ENCODE results near the gene C1orf122. TPM values are rescaled to one million over a fixed set of nuclear protein-coding genes. Genes with fewer than 3 reads are reported as not detected.

Gene C1orf122
- total RNA-seq, 1 donor from 2014 or later = 26.4 TPM

DNA sequence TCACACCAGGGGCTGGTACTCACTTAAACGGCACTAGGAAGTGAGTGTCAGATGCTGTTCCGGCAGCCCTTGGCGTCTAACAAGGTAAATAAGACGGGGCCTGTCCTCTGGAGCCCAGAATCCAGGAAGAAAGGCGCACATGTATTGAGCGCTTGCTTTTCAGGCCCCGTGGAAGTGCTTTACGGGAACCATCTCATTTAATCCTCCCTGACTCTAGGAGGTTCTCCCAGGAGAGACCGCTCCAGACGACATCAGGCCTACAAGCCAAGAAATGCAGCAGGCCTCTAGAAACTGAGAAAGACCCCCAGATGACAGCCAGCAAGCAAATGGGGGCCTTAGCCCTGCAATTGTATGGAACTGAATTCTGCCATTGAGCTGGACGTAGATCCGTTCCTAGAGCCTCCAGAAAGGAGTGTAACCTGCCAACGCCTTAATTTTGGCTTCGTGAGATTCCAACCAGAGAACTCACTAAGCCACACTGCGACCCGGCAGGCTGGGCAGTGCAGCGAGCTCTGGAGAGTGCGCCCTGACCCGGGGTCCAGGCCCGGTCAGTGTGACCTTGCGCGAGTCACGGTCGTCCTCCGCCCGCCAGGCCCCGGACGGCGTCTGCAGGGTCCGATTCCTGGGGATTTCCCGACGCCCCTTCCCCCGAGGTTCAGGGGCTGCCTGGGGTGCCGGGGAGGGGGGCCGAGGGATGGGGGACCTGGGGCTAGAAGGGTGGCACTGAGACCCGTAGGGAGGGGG lies 14.5 kb upstream of the C1orf122 start:
- H3K4me3 Mint-ChIP-seq = peak overlapping the region; percentile 9
- H3K9me3 Mint-ChIP-seq = no peaks in the 10 kb centered on the region
- no peak overlapping the region for H3K27ac Mint-ChIP-seq
- H3K36me3 Mint-ChIP-seq (ENCODE audit: low read depth) = no peaks in the 10 kb centered on the region
- intact Hi-C loops (cut with micrococcal nuclease) = no loop called here
- DNase-seq = no peak
- H3K27me3 Mint-ChIP-seq = peaks cover 40% of the 10 kb centered on the region
- peaks cover 12% of the 10 kb centered on the region for H3K4me1 Mint-ChIP-seq

DNA sequence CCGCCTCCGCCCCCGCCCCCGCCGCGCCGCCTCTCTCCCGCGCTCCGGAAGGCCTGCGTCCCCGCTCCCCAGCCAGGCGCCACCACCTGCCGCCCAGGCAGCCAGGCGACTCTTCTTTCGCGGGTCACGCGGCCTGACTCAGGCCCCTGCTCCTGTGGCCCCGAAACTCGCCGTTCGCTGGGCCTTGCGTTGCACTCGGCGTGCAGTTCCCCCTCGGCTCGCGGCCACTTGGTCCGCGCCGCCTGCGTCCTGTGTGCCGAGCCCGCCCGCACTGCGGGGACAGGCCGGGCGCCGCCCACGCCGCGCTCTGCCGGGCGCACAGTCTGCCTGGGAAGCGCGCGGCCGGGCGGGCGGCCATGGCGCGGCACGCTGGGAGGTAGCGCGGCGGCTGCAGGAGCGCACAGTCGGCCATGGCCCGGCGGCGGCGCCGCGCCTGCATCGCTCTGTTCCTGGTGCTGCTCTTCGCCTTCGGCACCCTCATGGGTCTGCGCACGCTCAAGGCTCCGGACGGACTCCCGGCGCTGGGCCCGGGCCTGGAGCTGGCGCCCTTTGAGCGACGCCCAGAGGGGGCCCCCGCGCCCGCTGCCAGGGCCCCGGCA lies 13.7 kb upstream of the C1orf122 start, which contains the start of gene MANEAL:
TSS of gene MANEAL (plus strand) at position 75 of the 599 bp plus-strand sequence. CDS start at position 411, 336 bp downstream.
- Mint-ChIP-seq H3K36me3 (ENCODE audit: low read depth) (peaks cover under 1% of the 10 kb centered on the region), H3K27me3 (peaks cover 34% of the 10 kb centered on the region), H3K4me1 (peaks cover 14% of the 10 kb centered on the region), H3K4me3 (peak within 1 kb of the TSS; percentile 76), H3K27ac (no peak within 1 kb of the TSS), H3K9me3 (no peaks in the 10 kb centered on the region)
- intact Hi-C loops (cut with micrococcal nuclease) = no loop called here
- peak; percentile 80 for DNase-seq

DNA sequence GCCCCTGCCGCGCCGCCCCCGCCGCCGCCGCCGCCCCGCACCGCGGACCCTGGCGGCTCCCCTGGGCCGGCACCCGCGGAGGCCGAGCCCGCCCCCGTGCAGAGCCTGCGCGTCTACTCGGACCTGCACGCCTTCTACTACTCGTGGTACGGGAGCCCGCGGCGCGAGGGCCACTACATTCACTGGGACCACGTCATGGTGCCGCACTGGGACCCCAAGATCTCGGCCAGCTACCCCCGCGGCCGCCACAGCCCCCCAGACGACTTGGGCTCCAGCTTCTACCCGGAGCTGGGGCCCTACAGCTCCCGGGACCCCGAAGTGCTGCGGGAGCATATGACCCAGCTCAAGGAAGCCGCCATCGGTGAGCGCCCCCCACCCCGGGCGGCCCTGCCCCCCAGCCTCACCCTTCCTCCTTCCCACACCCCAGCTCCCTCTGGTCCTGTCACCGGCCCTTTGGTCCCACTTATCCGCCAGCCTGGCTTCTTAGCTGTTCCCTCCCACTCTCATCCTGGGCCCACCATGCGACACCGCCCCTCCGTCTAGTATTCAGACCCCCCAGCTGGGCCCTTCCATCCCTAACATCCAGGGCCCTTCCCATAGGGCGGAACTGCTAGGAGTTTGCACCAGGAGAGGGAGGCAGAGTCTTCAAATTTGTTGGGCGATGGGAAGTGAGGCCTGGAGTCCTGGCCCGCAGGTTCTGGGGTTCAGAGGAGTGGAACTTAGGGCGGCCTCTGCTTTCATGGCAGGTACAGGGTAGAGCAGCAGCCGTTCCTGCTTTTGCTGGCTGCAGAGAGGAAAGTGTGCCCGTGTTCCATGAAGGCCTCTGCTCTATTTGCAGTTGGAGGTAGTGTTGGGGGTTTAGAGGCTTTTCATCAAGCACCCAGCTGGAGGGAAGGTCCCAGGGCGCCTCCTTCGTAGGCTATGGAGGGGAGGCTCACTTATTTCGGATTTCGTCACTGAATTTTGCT lies 12.9 kb upstream of the C1orf122 start:
- Mint-ChIP-seq H3K27me3 (peaks cover 34% of the 10 kb centered on the region), H3K27ac (no peak overlapping the region), H3K9me3 (no peaks in the 10 kb centered on the region), H3K4me1 (peaks cover 14% of the 10 kb centered on the region), H3K4me3 (peak overlapping the region; percentile 76), H3K36me3 (ENCODE audit: low read depth) (peaks cover 8% of the 10 kb centered on the region)
- no peak for DNase-seq
- intact Hi-C loops (cut with micrococcal nuclease) = loop anchor here (1.0 kb wide), 1 partner anchor 14 kb away; the partner anchor contains the start of gene YRDC

- Mint-ChIP-seq H3K27me3 (peaks cover 32% of the 10 kb centered on the region), H3K4me3 (peak overlapping the region; percentile 76), H3K9me3 (no peaks in the 10 kb centered on the region), H3K4me1 (peaks cover 14% of the 10 kb centered on the region), H3K27ac (no peak overlapping the region), H3K36me3 (ENCODE audit: low read depth) (peaks cover 11% of the 10 kb centered on the region)
- intact Hi-C loops (cut with micrococcal nuclease) = loop anchor here (1.0 kb wide), 1 partner anchor 13 kb away; the partner anchor contains the start of gene YRDC
- peak; percentile 90 for DNase-seq
Measured at GRCh38 chr1:37795340-37796125, 12.1 kb upstream of the C1orf122 start.

DNA sequence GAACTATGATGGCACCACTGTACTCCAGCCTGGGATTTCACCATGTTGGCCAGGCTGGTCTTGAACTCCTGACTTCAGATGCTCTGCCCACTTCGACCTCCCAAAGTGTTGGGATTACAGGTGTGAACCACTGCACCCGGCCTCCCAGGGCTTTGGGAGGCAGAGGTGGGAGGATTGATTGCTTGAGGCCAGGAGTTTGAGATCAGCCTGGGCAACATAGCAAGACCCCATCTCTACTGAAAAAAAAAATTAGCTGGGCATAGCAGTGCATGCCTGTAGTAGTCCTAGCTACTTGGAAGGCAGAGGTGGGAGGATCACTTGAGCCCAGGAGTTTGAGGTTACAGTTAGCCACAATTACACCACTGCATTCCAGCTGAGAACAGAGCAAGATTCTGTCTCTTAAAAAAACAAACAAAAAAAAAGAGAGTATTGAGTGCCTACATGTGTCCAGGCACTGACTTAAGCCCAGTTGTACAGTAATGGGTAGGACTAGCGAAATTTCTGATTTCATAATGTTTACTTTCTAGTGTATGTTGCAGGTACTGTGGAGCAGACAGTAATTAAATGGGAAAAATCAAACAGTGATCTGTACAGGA lies 9.7 kb upstream of the C1orf122 start:
- H3K9me3 Mint-ChIP-seq = no peaks in the 10 kb centered on the region
- H3K4me3 Mint-ChIP-seq = no peak overlapping the region
- intact Hi-C loops (cut with micrococcal nuclease) = no loop called here
- H3K36me3 Mint-ChIP-seq (ENCODE audit: low read depth) = peaks cover 25% of the 10 kb centered on the region
- H3K4me1 Mint-ChIP-seq = peaks cover 14% of the 10 kb centered on the region
- no peak overlapping the region for H3K27ac Mint-ChIP-seq
- no peak for DNase-seq
- H3K27me3 Mint-ChIP-seq = peaks cover 13% of the 10 kb centered on the region

DNA sequence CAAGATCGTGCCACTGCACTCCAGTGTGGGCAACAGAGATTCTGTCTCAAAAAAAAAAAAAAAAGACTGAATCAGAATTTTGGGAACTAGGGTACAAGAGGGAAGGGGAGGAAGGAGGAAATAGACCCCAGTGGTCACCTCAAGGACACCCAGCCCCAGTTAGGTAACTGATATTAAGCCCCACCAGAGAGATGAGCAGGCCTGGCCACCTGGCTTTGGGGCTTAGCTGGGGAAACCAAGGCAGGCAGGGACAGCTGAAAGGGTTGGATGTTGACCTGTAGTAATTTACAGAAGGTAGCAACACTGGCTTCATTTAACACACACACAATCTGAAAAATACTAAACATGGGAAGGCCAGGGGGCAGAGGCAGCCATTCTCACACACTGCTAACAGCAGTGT lies 5.2 kb upstream of the C1orf122 start:
- H3K36me3 Mint-ChIP-seq (ENCODE audit: low read depth) = peaks cover 60% of the 10 kb centered on the region
- no peak for DNase-seq
- H3K4me3 Mint-ChIP-seq = no peak overlapping the region
- intact Hi-C loops (cut with micrococcal nuclease) = no loop called here
- H3K9me3 Mint-ChIP-seq = no peaks in the 10 kb centered on the region
- peaks cover 15% of the 10 kb centered on the region for H3K4me1 Mint-ChIP-seq
- H3K27me3 Mint-ChIP-seq = no peaks in the 10 kb centered on the region
- H3K27ac Mint-ChIP-seq = no peak overlapping the region

DNA sequence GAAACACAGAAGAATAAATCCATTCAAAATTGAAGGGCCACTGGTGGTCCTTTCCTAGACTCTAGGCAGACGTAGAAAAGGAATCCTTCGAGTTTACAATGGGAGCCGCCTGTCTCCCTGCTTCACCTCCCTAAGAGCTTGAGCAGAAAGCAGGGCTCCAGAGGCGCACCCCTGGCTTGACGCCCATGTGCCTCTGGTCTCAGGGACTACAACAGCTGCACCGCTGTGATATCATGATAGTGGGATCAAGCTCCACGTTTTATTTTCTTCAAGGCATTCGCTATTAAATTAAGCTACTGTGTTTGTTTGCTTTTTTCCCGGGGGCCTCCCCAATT lies 403 bp upstream of the C1orf122 start:
- DNase-seq = no peak
- peak overlapping the region; percentile 98 for H3K4me3 Mint-ChIP-seq
- no peaks in the 10 kb centered on the region for H3K27me3 Mint-ChIP-seq
- no peaks in the 10 kb centered on the region for H3K9me3 Mint-ChIP-seq
- intact Hi-C loops (cut with micrococcal nuclease) = loop anchor here (5.0 kb wide), 1 partner anchor 330 kb away; no protein-coding TSS in a partner anchor
- peaks cover 31% of the 10 kb centered on the region for H3K4me1 Mint-ChIP-seq
- peak overlapping the region; percentile 81 for H3K27ac Mint-ChIP-seq
- peaks cover 54% of the 10 kb centered on the region for H3K36me3 Mint-ChIP-seq (ENCODE audit: low read depth)

GRCh38 chr1:37808369-37809319 lies 1.1 kb downstream of the C1orf122 start:
- intact Hi-C loops (cut with micrococcal nuclease) = loop anchor here (1.0 to 5.0 kb wide), 5 partner anchors 13 to 331 kb away; partner anchors contain the start of gene CDCA8
- H3K4me3 Mint-ChIP-seq = peak overlapping the region; percentile 98
- DNase-seq = peak; percentile 87
- H3K4me1 Mint-ChIP-seq = peaks cover 31% of the 10 kb centered on the region
- H3K36me3 Mint-ChIP-seq (ENCODE audit: low read depth) = peaks cover 45% of the 10 kb centered on the region
- H3K9me3 Mint-ChIP-seq = no peaks in the 10 kb centered on the region
- no peaks in the 10 kb centered on the region for H3K27me3 Mint-ChIP-seq
- peak overlapping the region; percentile 98 for H3K27ac Mint-ChIP-seq

GRCh38 chr1:37809942-37810341 lies 2.4 kb downstream of the C1orf122 start:
- Mint-ChIP-seq H3K36me3 (ENCODE audit: low read depth) (peaks cover 42% of the 10 kb centered on the region), H3K4me1 (peaks cover 29% of the 10 kb centered on the region), H3K4me3 (no peak overlapping the region), H3K9me3 (no peaks in the 10 kb centered on the region), H3K27ac (no peak overlapping the region), H3K27me3 (no peaks in the 10 kb centered on the region)
- DNase-seq = no peak
- intact Hi-C loops (cut with micrococcal nuclease) = loop anchor here (5.0 kb wide), 2 partner anchors 122 to 333 kb away; no protein-coding TSS in a partner anchor

DNA sequence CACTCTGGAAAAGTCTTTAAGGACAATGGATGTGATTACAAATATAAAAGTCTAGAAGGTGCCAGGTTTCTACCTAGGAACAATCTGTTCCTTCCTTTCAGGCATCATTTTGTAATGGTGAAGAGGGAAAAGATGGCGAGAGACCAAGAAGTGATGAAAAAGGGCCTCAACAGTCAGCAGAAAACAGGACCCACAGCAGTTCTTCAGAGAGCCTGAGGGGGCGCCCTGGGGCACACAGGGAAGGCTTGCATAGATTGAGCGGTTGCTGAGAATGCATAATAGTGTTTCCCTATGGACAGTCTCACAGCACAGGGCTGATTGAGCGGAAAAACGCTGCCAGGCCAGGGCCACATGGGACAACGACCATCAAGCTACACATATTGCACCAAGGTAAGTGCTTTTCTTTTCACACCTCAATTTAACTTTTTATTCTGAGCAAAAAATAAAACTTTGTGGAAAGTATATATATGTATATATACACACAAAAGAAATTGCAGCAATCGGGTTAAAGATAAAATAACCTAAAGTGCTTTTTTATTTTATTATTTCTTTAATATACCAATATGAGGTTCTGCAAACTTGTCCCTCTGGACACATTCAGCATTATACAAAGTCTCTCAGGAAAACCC lies 3.6 kb downstream of the C1orf122 start:
- Mint-ChIP-seq H3K27ac (peak overlapping the region; percentile 34), H3K4me1 (peaks cover 27% of the 10 kb centered on the region), H3K27me3 (no peaks in the 10 kb centered on the region), H3K9me3 (no peaks in the 10 kb centered on the region), H3K4me3 (peak overlapping the region; percentile 12), H3K36me3 (ENCODE audit: low read depth) (peaks cover 37% of the 10 kb centered on the region)
- peak; percentile 91 for DNase-seq
- intact Hi-C loops (cut with micrococcal nuclease) = loop anchor here (5.0 kb wide), 1 partner anchor 121 kb away; no protein-coding TSS in a partner anchor

DNA sequence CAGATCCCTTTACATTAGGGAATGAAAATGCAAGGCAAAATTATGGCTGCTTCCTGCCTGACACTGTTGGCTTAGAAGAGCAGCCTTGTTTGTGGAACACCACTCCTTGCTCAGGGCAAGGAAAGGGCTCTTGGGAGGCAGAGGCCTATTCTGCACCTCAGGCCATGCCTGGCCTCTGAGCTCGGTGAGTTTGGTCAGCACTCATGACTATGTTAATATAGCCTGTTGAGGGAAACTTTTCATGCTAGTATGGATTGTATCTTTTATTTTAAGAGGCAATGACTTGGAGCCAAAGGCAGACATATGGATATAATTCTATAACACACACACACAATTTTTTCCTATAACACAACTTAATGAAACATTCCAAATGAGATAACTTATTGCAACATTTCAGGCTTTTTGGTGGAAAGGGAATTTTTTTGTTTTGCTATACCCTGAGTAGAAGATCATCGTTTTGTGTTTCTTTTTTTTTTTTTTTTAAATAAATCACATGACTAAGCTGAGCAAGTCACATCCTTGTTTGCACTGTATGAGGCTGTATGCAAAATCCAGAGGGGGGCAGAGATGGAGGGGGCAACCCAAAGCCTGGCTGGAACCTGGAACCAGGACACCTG lies 6.0 kb downstream of the C1orf122 start:
- Mint-ChIP-seq H3K27ac (peak overlapping the region; percentile 11), H3K36me3 (ENCODE audit: low read depth) (peaks cover 24% of the 10 kb centered on the region), H3K4me1 (peaks cover 18% of the 10 kb centered on the region), H3K4me3 (no peak overlapping the region), H3K9me3 (no peaks in the 10 kb centered on the region), H3K27me3 (no peaks in the 10 kb centered on the region)
- no peak for DNase-seq
- intact Hi-C loops (cut with micrococcal nuclease) = loop anchor here (5.0 kb wide), 1 partner anchor 119 kb away; no protein-coding TSS in a partner anchor
